Spleen (tissue), 11 donors: ENCODE measurements around the gene TRABD2B. TPM values are rescaled to one million over a fixed set of nuclear protein-coding genes. Genes with fewer than 3 reads are reported as not detected.

Experiments used
- DNase-seq: peaks from one replicate; pipeline ENCODE4 v3.0.0-alpha.2; 2020
- H3K27ac ChIP-seq, 8 donors: fragments of 200-600 bp; sonication (generic) in 7 of 8; 1 replicate in 4 of 8; 2 replicates in 4 of 8; pipeline versions ENCODE4 v1.5.0 to v1.8.0; 2016 to 2021; ENCODE audit warnings: inconsistent platforms in 4 of 8, mild to moderate bottlenecking in 4 of 8, moderate library complexity in 1 of 8
- H3K27me3 ChIP-seq, 7 donors: fragments of 200-600 bp; sonication (generic) in 6 of 7; replicated peaks in 1 of 7; 1 replicate in 4 of 7; 2 replicates in 3 of 7; pipeline versions ENCODE4 v1.5.0 to v1.8.0; 2016 to 2021; ENCODE audit warnings: inconsistent platforms in 3 of 7, mild to moderate bottlenecking in 1 of 7
- H3K36me3 ChIP-seq, 6 donors: fragments of 200-600 bp; sonication (generic) in 5 of 6; 1 replicate in 4 of 6; 2 replicates in 2 of 6; pipeline versions ENCODE4 v1.5.0 to v1.8.0; 2016 to 2021; ENCODE audit warnings: inconsistent platforms in 2 of 6
- H3K4me1 ChIP-seq, 6 donors: fragments of 200-600 bp; sonication (generic) in 5 of 6; 1 replicate in 3 of 6; 2 replicates in 3 of 6; pipeline versions ENCODE4 v1.5.0 to v1.8.0; 2016 to 2021; ENCODE audit warnings: inconsistent platforms in 3 of 6
- H3K4me3 ChIP-seq, 8 donors: fragments of 200-600 bp; sonication (generic) in 7 of 8; 1 replicate in 4 of 8; 2 replicates in 4 of 8; pipeline versions ENCODE4 v1.5.0 to v1.8.0; 2016 to 2021; ENCODE audit warnings: inconsistent platforms in 4 of 8, mild to moderate bottlenecking in 4 of 8, moderate library complexity in 2 of 8
- H3K9me3 ChIP-seq, 8 donors: fragments of 200-600 bp; sonication (generic) in 7 of 8; 1 replicate in 4 of 8; 2 replicates in 4 of 8; pipeline versions ENCODE4 v1.5.0 to v1.8.0; 2016 to 2021; ENCODE audit warnings: inconsistent platforms in 4 of 8
- CTCF ChIP-seq, 11 experiments: fragments of 200-600 bp in 7 of 11; fragments of 450-650 bp in 4 of 11; sonication (generic) in 4 of 11; IDR thresholded peaks in 8 of 11; conservative IDR thresholded peaks in 3 of 11; 1 replicate in 7 of 11; 2 replicates in 4 of 11; pipeline versions ENCODE4 v1.4.0 to v1.8.0; 2016 to 2021; ENCODE audit warnings: antibody characterized with exemption in 11 of 11, inconsistent platforms in 4 of 11, mild to moderate bottlenecking in 1 of 11
- POLR2A ChIP-seq, 3 donors: fragments of 450-650 bp; IDR thresholded peaks; one replicate each; pipeline ENCODE4 v1.5.1; 2017; ENCODE audit warnings: antibody characterized with exemption in 3 of 3, mild to moderate bottlenecking in 1 of 3
- POLR2AphosphoS5 ChIP-seq, 3 donors: sonication (generic); formaldehyde crosslinking; IDR thresholded peaks; one replicate each; pipeline ENCODE4 v1.5.1; 2017; ENCODE audit warnings: antibody characterized with exemption in 3 of 3
- WGBS, 5 donors: extraction: QIAGEN DNeasy Blood & Tissue Kit in 3 of 5; methylation state at CpG; one replicate each; pipeline versions ENCODE4 v1.1.5 to v1.1.7; 2013 to 2018; 5-methylcytosine and 5-hydroxymethylcytosine counted together
- intact Hi-C: fragments of 100-400 bp; cut with DNase I; formaldehyde crosslinking; loops from one replicate; pipeline ENCODE4 v1.15.0; 2023; ENCODE audit warnings: low total_unique reads
- polyA plus RNA-seq, 3 donors: library from polyadenylated mRNA; stranded (reverse); fragments of 200-250 nt; gene quantifications; one replicate each; pipeline ENCODE4 v1.2.1, GENCODE V29; 2013
- total RNA-seq, 7 donors: library from RNA; depleted of rRNA in 3 of 7; stranded (reverse); fragments of >200 nt in 3 of 7; fragmentation: NEBNext Ultra II Directional in 4 of 7; extraction: Animal tissue kit (Norgen Biotek cat#: 25700) in 4 of 7; gene quantifications; one replicate each; pipeline versions ENCODE4 v1.1.0 to v1.2.1, GENCODE V29; 2016 to 2021
- donor health status: healthy with polysubstance abuse.
- donor health status: DM: no; HTN: no; CAD: no; lungs with moderate emphysema.
- donor health status: DM: no; HTN: no; CAD: no.
- donor health status: Bipolar disorder and iron deficiency.
- donor health status: healthy.
- donor health status: DM: no; HTN: no; CAD: no.
- donor health status: DM: yes; HTN: yes; CAD: no.

TRABD2B gene
- total and polyA plus RNA-seq, 10 donors, result 0.11 to 3.5 (median 0.64) TPM

GRCh38 chr1:48001696-48002095 lies 4.5 kb upstream of the TRABD2B start:
- no peaks in the 10 kb centered on the region for H3K36me3 ChIP-seq
- intact Hi-C loops, result no loop called here
- H3K4me1 ChIP-seq, result peaks cover 3 to 12% (median 10%) of the 10 kb centered on the region in 6 donors
- TF ChIP-seq POLR2AphosphoS5 (IDR thresholded peaks at IDR 0.05), result no peak
- TF ChIP-seq CTCF (IDR thresholded peaks at IDR 0.05 in 8 of 11, conservative IDR thresholded peaks at IDR 0.05 in 3 of 11), result no peak
- no peak for TF ChIP-seq POLR2A (IDR thresholded peaks at IDR 0.05)
- H3K4me3 ChIP-seq, result no peak overlapping the region
- no peak overlapping the region for H3K27ac ChIP-seq
- 52 to 65% (median 64%) methylated on average over 2 of the region's 2 CpGs for WGBS, 5 donors
- no peaks in the 10 kb centered on the region for H3K9me3 ChIP-seq
- peaks cover 7 to 55% (median 17%) of the 10 kb centered on the region in 7 donors for H3K27me3 ChIP-seq
- no peak for DNase-seq

- no peak for TF ChIP-seq POLR2AphosphoS5 (IDR thresholded peaks at IDR 0.05)
- no peak for TF ChIP-seq CTCF (IDR thresholded peaks at IDR 0.05 in 8 of 11, conservative IDR thresholded peaks at IDR 0.05 in 3 of 11)
- no peak for TF ChIP-seq POLR2A (IDR thresholded peaks at IDR 0.05)
- Histone ChIP-seq H3K36me3 (no peaks in the 10 kb centered on the region), H3K27ac (no peak overlapping the region), H3K4me3 (no peak overlapping the region), H3K27me3 (peaks cover 7 to 63% (median 24%) of the 10 kb centered on the region in 7 donors), H3K9me3 (no peaks in the 10 kb centered on the region), H3K4me1 (peaks cover 3 to 21% (median 14%) of the 10 kb centered on the region in 6 donors)
- intact Hi-C loops, result no loop called here
- no peak for DNase-seq
- WGBS, 5 donors, result 89 to 100% (median 97%) methylated on average over 1 of the region's 1 CpG
These were observed 3.7 kb upstream of the TRABD2B start for GRCh38 chr1:48000883-48001282.

GRCh38 chr1:47999097-47999496 lies 1.9 kb upstream of the TRABD2B start:
- H3K4me1 ChIP-seq, result peaks cover 3 to 21% (median 14%) of the 10 kb centered on the region in 6 donors
- no peak for TF ChIP-seq CTCF (IDR thresholded peaks at IDR 0.05 in 8 of 11, conservative IDR thresholded peaks at IDR 0.05 in 3 of 11)
- no peak for TF ChIP-seq POLR2AphosphoS5 (IDR thresholded peaks at IDR 0.05)
- no peak for TF ChIP-seq POLR2A (IDR thresholded peaks at IDR 0.05)
- WGBS, 5 donors, result 67 to 78% (median 76%) methylated on average over 4 of the region's 4 CpGs
- no peaks in the 10 kb centered on the region for H3K9me3 ChIP-seq
- no peaks in the 10 kb centered on the region for H3K36me3 ChIP-seq
- intact Hi-C loops, result loop anchor here (5.0 kb wide), 1 partner anchor 63 kb away; no protein-coding TSS in a partner anchor
- no peak overlapping the region for H3K27ac ChIP-seq
- no peak for DNase-seq
- peaks cover 7 to 81% (median 29%) of the 10 kb centered on the region in 7 donors for H3K27me3 ChIP-seq
- no peak overlapping the region for H3K4me3 ChIP-seq

GRCh38 chr1:47998396-47998990 lies 1.3 kb upstream of the TRABD2B start:
- H3K4me3 ChIP-seq, result no peak overlapping the region
- H3K27me3 ChIP-seq, result peaks cover 7 to 87% (median 29%) of the 10 kb centered on the region in 7 donors
- H3K27ac ChIP-seq, result no peak overlapping the region
- 85 to 91% (median 87%) methylated on average over 8 of the region's 8 CpGs for WGBS, 5 donors
- intact Hi-C loops, result loop anchor here (5.0 kb wide), 1 partner anchor 64 kb away; no protein-coding TSS in a partner anchor
- no peak for TF ChIP-seq POLR2AphosphoS5 (IDR thresholded peaks at IDR 0.05)
- no peaks in the 10 kb centered on the region for H3K9me3 ChIP-seq
- DNase-seq, result no peak
- H3K36me3 ChIP-seq, result no peaks in the 10 kb centered on the region
- H3K4me1 ChIP-seq, result peaks cover 3 to 21% (median 14%) of the 10 kb centered on the region in 6 donors
